Myometrial cell (primary cell): Measurements from ENCODE around the gene PRADC1. TPM values are rescaled to one million over a fixed set of nuclear protein-coding genes. Genes with fewer than 3 reads are reported as not detected.

ENCODE experiments used
- total RNA-seq: library from RNA; depleted of rRNA; stranded (reverse); fragments of >200 nt; gene quantifications from 2 replicates; pipeline ENCODE4 v1.2.3, GENCODE V29; 2015

The PRADC1 gene
- total RNA-seq, result 47.9 and 58.1 TPM in 2 replicates

DNA sequence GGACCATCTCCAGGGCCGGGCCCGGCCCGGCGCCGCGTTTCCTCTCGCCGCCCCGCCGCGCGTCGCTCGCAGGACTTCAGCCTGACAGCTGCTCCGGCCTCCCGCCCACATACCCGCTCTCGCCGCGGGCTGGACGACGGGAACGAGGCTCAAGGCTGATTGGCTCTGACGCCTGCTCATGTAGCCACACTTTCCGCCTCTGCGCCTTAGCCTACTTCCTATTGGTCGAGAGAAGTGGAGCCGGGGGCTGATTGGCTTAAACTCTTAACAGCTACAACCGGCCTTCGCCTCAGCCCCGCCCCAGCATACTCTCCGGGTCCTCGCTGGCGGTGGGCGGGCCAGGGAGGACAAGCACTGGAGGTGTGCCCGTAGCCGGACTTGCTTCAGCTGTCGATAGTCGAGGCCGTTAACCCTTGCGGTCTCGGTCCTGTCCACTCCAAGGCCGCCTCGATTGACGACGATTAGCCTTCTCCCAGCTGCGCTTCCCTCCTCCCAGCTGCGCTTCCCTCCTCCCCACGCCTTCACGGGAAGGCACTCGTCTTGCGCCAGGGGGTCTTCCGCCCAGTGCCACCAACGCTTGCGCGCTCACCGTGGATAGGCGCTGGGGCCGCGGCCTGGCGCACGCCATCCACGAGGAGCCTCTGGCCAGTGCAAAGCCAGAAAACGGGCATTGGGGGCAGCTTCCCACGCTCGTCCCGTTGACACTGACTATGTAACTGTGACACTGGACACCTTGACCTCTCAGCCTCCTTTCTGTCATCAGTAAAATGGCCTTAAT is at the start of gene PRADC1:
Gene PRADC1 (minus strand): TSS at position 86 of the 778 bp plus-strand sequence. CDS start 79 bp downstream, at position 7.

DNA sequence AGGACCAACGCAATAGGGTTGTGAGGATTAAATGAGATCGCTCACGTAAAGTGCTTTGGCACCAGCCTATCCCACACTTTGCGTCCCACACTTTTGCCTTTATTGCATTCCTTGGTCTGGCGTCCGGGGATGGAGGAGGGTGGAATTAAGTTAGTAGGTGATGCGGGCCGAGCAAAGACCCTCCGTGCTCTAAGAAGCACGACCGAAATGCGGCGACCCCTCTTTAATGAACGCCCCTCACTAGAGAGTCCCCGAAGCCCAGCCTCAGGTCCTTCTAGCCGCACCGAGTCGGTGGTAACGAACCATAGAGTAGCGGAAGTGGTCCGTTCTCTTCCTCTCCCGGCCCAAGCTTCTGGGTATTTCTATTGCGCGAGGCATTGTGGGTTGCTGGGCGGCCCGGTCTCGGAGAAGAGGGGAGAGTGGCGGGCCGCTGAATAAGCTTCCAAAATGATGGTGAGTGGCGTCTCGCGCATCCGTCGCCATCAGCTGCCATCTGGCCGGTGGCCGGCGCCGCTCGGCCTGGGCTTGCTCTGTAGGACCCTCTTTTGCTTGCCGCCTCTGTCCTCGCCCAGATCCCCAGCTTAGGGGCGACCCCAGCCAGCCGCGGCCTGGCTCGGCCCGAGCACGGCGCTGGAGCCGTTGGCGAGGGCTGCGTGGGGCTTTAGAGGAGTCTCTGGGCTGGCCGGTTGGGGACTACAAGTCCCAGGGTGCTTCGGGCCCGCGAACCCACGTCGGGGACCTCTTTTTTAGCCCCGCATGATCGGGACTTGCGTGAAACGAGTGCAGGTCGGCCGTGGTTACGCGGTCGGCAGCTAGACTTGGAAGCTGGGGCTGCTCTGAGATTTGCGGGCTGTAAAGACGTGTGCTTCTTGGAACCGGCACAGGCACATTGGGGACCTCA is 1.1 kb upstream of the PRADC1 start, which contains the start of gene CCT7:
Gene CCT7 (plus strand): TSS at position 377 of the 901 bp plus-strand sequence. CDS start 71 bp downstream, at position 448.

DNA sequence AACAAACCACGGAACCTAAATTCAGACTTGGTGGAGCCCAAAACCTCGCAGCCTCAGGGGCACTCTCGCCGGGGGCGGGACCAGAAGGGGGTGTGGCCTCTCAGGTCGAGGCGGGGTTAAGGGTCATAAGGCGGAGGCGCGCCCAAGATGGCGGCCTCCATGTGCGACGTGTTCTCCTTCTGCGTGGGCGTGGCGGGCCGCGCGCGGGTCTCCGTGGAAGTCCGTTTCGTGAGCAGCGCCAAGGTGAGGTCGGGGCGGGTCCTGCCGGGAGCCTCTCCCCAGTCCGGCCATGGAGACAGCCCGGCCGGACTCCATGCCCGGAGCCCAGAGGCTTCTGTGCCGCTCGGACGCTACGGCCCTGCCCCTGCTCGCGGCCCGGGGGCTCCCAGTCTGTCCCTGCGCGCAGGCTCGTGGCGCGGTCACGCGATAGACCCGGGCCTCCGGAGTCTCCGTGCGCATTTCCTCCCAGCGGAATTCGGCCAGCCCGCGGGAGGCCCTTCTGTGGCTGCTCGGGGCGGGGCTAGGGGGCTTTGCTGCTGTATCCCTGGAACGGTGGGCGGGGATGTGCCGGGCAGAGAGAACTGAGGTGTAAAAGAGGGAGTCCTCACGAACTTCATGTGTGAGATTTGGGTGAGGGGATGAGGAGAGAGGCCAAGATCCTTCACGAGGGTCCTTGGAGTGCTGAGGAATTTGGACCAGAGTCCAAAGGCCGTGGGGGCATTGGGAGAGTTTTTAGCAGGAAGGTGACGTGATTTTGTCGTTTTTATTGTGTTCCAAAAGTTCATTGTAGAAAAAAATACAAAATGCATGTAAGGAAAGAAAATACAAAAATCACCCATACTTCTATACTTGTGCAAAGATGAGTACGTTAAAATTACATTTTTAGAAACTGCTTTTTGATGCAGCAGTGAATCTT is 18.7 kb downstream of the PRADC1 start, which contains the start of gene SMYD5:
Gene SMYD5 (plus strand): TSS at position 126 of the 916 bp plus-strand sequence. CDS start 22 bp downstream, at position 148.

DNA sequence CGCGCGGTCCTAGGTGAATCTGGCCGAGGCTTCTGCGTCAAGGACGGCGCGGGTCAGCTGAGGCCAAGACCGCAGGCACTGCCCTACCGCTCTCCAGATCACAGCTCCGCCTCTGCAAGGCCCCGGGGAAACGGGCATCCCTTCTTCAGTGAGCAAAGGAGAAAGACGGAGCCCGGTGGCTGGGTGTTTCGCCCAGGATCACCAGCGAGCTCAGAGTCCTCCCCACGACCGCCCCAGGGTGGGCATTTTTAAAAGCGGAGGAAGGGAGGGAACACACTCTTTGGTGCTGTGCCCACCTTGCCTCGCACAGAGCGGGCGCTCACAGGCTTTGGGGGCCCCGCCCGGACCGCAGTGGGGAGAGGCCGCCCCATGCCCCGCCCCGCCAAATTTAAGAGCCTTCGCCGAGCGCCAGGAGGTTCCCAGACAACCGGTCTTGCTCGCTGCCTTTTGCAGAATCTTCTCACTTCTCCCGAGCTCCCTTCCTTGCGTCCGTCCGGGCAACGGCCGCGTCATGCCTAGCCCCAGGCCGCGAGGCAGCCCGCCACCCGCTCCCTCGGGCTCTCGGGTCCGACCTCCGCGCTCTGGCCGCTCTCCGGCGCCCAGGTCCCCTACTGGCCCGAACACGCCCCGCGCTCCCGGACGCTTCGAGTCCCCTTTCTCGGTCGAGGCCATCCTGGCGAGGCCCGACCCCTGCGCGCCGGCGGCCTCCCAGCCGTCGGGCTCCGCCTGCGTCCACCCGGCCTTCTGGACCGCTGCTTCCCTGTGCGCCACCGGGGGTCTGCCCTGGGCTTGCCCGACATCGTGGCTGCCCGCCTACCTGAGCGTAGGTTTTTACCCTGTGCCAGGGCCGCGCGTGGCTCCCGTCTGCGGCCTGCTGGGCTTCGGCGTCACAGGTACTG is 30.6 kb downstream of the PRADC1 start, which contains the start of gene NOTO:
Gene NOTO (plus strand): TSS at position 419 of the 899 bp plus-strand sequence. CDS start 93 bp downstream, at position 512.

Other genes starting within 250 kb of the PRADC1 start
- 15.0 and 16.1 TPM in 2 replicates for gene SFXN5, start 161.5 kb downstream of the PRADC1 start, total RNA-seq
- gene RAB11FIP5, start 120.3 kb downstream of the PRADC1 start, total RNA-seq, result 22.2 and 24.5 TPM in 2 replicates
- gene NOTO, start 30.7 kb downstream of the PRADC1 start, total RNA-seq, result not detected in 2 replicates
- gene SMYD5, start 19.0 kb downstream of the PRADC1 start, total RNA-seq, result 24.3 and 24.8 TPM in 2 replicates
- gene CCT7, start 1.1 kb upstream of the PRADC1 start, total RNA-seq, result 558 and 584 TPM in 2 replicates
- 0.29 and 10.1 TPM in 2 replicates for gene FBXO41, start 51.2 kb upstream of the PRADC1 start, total RNA-seq
- not detected in 2 replicates for gene EGR4, start 60.3 kb upstream of the PRADC1 start, total RNA-seq
- gene ALMS1, start 152.6 kb upstream of the PRADC1 start, total RNA-seq, result 8.9 and 10.8 TPM in 2 replicates